Measurements from ENCODE around the gene CACNA1D.

- TF ChIP-seq CTCF (IDR thresholded peaks at IDR 0.05) (no peak), POLR2AphosphoS5 (IDR thresholded peaks at IDR 0.05) (no peak), POLR2A (IDR thresholded peaks at IDR 0.05; ENCODE audit: low read depth) (no peak), EP300 (IDR thresholded peaks at IDR 0.05) (no peak)
Observed at GRCh38 chr3:53551324-53551723, 56.9 kb downstream of the CACNA1D start.

Measured in esophagus muscularis mucosa (tissue), 4 donors.